ENCODE measurements around the gene RILP.

- TF ChIP-seq POLR2A (IDR thresholded peaks at IDR 0.05) = no peak
- TF ChIP-seq, protein P1, sequence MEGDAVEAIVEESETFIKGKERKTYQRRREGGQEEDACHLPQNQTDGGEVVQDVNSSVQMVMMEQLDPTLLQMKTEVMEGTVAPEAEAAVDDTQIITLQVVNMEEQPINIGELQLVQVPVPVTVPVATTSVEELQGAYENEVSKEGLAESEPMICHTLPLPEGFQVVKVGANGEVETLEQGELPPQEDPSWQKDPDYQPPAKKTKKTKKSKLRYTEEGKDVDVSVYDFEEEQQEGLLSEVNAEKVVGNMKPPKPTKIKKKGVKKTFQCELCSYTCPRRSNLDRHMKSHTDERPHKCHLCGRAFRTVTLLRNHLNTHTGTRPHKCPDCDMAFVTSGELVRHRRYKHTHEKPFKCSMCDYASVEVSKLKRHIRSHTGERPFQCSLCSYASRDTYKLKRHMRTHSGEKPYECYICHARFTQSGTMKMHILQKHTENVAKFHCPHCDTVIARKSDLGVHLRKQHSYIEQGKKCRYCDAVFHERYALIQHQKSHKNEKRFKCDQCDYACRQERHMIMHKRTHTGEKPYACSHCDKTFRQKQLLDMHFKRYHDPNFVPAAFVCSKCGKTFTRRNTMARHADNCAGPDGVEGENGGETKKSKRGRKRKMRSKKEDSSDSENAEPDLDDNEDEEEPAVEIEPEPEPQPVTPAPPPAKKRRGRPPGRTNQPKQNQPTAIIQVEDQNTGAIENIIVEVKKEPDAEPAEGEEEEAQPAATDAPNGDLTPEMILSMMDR (IDR thresholded peaks at IDR 0.05) = no peak
Observed at GRCh38 chr17:1626333-1626732, 23.3 kb downstream of the RILP start.
